Stimulated activated CD4-positive, alpha-beta T cell treated with anti-CD3 and anti-CD28 coated beads, Interleukin-1b, Interleukin-23, amount 100 ng/mL, for 4 hours (primary cell): Measurements from ENCODE around the gene NCAM1.

Experiments
- DNase-seq, 2 donors: peaks; one replicate each; pipeline ENCODE4 v3.0.0-alpha.2; 2020; ENCODE audit warnings: low read depth in 2 of 2

NCAM1 gene

DNA sequence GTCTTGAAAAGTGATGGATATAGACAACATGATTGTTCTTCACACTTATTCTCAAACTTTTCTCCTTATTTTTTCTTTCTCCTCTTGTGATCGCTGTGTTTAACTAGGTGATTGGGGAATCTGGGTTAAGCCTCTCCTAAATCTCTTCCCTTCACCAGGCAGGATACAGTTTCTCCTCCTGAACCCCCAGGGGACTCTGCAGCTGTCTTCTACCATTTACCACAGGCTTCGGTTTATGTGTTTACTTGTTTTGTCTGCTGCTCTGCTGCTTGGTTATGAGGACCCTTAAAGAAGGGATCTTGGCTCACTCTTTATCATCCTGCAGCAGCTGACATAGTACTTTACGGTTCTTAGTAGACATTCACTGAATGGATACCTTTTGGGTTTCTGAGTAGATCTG is 124.2 kb downstream of the NCAM1 start:
- no peak for DNase-seq

GRCh38 chr11:113087706-113088105 is 126.5 kb downstream of the NCAM1 start:
- no peak for DNase-seq

GRCh38 chr11:113090716-113091480 is 129.7 kb downstream of the NCAM1 start:
- DNase-seq: no peak

DNA sequence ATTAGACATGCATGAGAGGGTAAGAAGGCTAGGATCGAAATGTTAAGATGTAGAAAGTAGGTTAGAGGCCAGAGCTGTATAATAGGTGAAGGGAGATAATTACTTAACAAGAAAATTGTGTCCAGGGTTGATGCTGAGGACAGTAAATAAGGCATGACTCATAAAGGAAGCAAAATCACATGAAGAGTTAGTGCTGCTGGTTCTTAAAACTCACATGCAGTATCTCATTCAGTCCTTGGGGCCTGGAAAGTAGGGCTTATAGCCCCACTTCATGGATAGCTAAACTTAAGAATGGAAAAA is 130.2 kb downstream of the NCAM1 start:
- DNase-seq: no peak

DNA sequence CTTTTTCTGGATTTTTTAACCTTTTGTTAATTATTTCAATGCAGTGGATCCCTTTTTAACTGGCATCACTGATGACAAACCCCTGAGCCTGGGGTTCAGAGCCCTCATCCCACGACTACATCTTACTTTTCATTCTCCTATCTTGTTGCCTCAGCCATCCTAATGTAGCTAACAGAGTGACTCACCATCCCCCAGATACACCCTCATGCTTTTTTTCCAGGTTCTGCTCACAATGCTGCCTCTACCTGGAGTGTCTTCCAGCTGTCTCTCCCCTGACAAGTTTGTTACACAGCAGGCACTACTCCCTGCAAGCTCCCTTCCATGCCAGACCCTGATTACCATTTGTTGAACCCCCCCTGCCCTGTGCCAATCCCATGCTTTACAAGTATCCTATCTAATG is 135.4 kb downstream of the NCAM1 start:
- no peak for DNase-seq

GRCh38 chr11:113103932-113104690 is 142.9 kb downstream of the NCAM1 start:
- DNase-seq: no peak

GRCh38 chr11:113104691-113105251 is 143.6 kb downstream of the NCAM1 start:
- no peak for DNase-seq

DNA sequence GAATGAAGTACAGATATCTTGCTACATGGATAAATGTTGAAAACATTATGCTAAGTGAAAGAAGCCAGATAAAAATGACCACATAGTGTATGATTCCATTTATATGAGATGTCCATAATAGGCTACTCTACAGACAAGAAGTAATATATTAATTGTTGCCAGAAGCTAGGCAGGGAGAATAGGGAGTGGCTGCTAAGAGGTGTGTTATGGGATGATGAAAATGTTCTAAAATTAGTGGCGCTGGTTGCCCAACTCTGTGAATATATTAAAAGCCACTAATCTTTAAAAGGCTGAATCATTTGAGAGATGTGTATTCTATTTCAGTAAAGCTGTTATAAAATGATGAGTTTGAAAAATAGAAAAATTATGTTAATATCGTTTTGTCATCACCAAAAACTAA is 144.4 kb downstream of the NCAM1 start:
- DNase-seq: no peak

- DNase-seq: no peak
Measured at GRCh38 chr11:113106507-113106906, 145.3 kb downstream of the NCAM1 start.

- DNase-seq: no peak
Measured at GRCh38 chr11:113110046-113110445, 148.8 kb downstream of the NCAM1 start.

GRCh38 chr11:113111156-113111555 is 149.9 kb downstream of the NCAM1 start:
- DNase-seq: no peak

DNA sequence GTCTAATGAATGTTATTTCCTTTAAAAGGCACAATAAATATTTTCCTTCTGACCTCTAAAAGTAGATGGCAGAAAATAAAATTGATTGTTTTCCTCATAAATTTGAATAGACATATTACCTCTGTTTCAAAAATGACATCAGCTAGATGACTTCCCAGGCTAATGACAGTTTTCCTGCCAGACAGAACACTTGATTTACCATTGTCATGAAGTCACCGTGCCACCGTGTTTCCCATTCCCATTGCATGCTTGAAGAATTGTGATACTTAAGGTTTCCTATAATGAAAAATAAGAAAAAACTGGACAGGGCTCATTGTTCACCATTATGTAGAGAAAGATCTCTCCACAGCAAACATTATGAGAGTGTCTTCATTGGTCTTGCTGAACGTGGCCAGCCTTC is 151.1 kb downstream of the NCAM1 start:
- DNase-seq: no peak

DNA sequence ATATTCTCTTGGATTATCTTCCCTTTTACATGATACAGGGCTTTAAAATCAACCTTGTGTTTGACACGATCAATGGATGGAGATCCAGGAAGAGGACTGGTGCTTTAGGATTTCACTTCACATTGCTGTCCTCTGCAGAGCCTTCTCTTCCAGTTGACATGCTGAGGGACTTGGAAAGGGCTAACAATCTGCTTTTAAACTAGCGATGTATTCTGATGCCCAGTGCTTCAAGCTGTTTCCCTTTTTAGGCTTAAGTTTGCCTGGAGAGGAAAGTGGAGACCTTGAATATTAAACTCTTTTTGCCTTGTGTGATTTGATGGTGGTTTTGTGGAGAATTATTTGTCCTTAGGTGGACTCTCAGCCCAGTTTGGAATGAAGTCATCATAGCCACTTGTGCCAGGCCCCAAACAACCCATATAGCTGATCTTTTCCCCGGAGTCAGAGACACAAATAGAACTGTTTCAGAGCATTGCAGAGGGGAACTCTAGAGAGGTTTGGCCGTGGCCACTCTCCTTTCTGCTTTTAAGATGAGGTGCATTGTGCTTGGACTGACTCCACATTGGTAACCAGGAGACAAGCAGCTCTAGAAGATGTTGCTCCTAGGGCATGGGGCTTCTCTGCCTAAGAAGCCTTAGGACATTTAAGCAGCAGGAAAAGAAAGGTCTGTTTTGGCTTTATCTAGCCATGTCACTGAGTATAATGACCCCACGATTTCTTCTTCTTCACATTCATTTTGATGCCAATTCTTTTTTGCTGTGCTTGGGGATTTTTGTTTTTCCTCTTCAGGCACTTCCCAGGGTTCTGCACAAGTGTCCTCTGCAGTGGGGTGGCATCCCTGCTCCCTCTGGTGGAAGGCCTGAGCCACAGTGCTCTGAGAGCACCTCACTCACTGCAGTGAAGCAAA is 152.8 kb downstream of the NCAM1 start:
- DNase-seq: no peak

GRCh38 chr11:113114705-113115027 is 153.4 kb downstream of the NCAM1 start:
- no peak for DNase-seq

DNA sequence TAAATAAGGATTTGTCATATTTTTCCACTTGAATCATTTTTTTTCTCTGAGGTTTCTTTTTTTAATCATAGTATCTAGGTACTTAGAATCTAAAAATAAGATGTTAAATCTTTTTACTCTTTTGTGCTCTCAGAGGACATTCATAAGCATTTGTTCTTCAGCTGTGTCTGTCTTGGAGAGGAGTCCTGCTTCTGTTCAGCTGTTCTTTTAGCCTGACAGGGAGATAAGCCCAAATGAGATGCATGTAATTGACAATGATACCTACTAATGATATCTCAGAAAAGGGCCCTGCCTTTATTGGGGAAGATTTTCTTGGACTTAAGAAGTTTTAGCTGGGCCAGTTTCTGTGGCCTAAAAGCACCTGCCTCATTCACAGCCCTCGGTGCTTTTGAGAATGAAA is 156.9 kb downstream of the NCAM1 start:
- no peak for DNase-seq

- no peak for DNase-seq
Measured at GRCh38 chr11:113119074-113119473, 157.9 kb downstream of the NCAM1 start.

DNA sequence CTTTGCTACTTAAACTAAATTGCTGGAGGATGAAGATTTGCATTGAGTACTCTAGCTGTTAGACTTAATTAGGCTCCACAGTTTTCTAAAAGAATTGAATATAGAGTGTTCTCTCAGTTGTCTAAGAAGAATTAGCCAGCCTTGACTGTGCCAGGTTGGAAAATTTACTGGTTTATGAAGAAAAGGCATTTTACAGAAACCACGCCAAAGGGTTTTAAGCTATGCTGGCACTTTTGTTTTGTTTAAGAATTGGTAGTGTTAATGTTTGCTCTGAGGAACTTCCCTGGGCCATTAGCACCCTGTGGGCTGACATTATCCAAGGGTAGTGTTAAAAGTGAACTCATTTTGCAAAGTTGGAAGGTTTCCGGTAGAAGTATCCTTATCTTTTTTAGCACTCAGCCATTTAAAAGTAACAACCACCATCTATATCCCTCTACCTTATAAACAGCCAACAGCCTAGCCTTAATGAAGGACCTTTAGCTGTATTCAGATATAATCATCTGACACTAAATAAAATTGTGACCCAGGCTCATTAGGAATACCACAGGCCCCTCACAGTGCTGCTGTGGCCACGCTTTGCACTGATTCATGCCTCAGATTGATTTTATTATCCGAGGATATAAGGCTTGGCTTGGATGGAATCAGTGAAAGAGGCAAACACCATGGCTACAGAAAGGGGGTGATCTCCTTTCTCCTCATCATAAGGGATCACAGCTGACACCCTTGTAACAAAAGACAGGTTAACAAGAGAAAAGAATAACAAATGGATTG is 158.9 kb downstream of the NCAM1 start:
- DNase-seq: no peak

DNA sequence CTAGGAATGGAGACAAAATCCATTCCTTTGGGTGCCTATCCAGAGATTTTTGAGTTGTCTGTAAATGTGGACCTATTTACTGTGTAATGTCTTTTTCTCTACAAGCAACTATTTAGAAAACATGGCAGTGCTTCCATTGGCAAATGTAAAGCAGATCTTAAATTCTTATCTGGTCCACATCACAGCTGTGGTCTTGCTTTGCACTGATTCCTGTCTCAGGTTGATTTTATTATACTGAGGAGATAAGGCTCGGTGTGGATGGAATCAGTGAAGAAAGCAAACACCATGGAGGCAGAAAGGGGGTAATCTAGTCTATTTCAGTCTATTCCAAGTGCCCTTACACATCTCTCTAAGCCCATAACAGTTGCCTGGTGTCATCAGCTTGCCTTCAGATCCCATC is 160.5 kb downstream of the NCAM1 start:
- no peak for DNase-seq

- DNase-seq: no peak
Measured at GRCh38 chr11:113124006-113124405, 162.8 kb downstream of the NCAM1 start.

- no peak for DNase-seq
Measured at GRCh38 chr11:113124578-113124977, 163.4 kb downstream of the NCAM1 start.

DNA sequence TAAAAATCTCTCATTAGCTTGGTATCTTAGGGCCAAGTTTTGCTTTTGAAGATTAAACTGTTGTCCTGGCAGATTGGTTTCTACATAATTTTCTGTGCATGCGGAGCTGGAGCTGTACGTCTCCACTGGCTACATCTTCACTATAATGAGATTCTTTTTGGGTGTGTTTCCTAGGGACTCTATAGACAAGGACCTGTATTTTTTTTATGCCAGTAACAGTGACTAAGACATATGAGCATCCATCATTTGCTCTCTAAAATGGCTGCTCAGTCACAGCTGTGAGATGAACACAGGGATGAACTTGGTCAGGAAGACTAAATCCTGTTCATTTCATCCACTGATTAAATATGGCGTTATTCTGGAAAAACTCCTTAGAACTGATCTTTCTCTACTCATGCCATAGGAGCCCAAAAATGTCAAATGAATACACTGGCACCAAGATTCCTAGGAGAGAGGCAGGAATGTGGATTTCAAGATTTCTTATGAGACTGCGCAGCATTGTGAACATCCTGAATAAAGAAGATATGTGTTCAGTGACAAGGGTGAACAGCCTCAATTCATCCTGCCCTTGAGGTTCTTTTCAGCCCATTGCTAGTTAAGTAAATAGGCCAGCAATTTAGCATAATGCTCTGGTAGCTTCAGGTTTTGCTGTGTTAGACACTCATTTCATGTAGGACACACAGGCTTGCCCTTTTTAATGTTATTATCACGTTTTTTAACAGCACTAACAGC is 168.2 kb downstream of the NCAM1 start:
- no peak for DNase-seq
